Trophoblast cell (in vitro differentiated cells and primary cell): ENCODE data around the gene HTRA2.

Experiments
- DNase-seq, 2 donors: peaks; one replicate each; pipeline ENCODE4 v3.0.0-alpha.2; 2016
- H2AFZ ChIP-seq: 2 replicates; pipeline ENCODE4 v1.6.1; 2013; ENCODE audit warnings: low read length, moderate library complexity, mild to moderate bottlenecking; ENCODE audit not compliant: insufficient read depth, poor library complexity
- H2AK5ac ChIP-seq: 2 replicates; pipeline ENCODE4 v1.6.1; 2013; ENCODE audit warnings: mild to moderate bottlenecking, low read length
- H2BK120ac ChIP-seq: 2 replicates; pipeline ENCODE4 v1.6.1; 2013; ENCODE audit warnings: low read length, mild to moderate bottlenecking, moderate library complexity; ENCODE audit not compliant: insufficient read depth, poor library complexity
- H2BK12ac ChIP-seq: 2 replicates; pipeline ENCODE4 v1.6.1; 2013; ENCODE audit warnings: mild to moderate bottlenecking, low read length, moderate library complexity
- H2BK5ac ChIP-seq: 2 replicates; pipeline ENCODE4 v1.6.1; 2013; ENCODE audit warnings: low read length, low read depth, moderate library complexity, mild to moderate bottlenecking; ENCODE audit not compliant: poor library complexity
- H3K14ac ChIP-seq: 2 replicates; pipeline ENCODE4 v1.6.1; 2013; ENCODE audit warnings: mild to moderate bottlenecking, low read length
- H3K18ac ChIP-seq: 2 replicates; pipeline ENCODE4 v1.6.1; 2013; ENCODE audit warnings: mild to moderate bottlenecking, low read length
- H3K23ac ChIP-seq: 2 replicates; pipeline ENCODE4 v1.6.1; 2013; ENCODE audit warnings: low read length
- H3K27ac ChIP-seq: 2 replicates; pipeline ENCODE4 v1.5.1; 2013; ENCODE audit warnings: low read depth, mild to moderate bottlenecking, inconsistent platforms, low read length, moderate library complexity
- H3K27me3 ChIP-seq: 2 replicates; pipeline ENCODE4 v1.6.1; 2013; ENCODE audit warnings: inconsistent platforms, mild to moderate bottlenecking, low read length, moderate library complexity; ENCODE audit not compliant: insufficient read depth
- H3K36me3 ChIP-seq, 2 experiments: 1 replicate in 1 of 2; 2 replicates in 1 of 2; pipeline ENCODE4 v1.6.1; 2013; ENCODE audit warnings: low read length in 2 of 2, mild to moderate bottlenecking in 2 of 2, moderate library complexity in 1 of 2; ENCODE audit not compliant: insufficient read depth in 2 of 2, control insufficient read depth in 1 of 2
- H3K4ac ChIP-seq: 2 replicates; pipeline ENCODE4 v1.6.1; 2013; ENCODE audit warnings: low read depth, mild to moderate bottlenecking, low read length, moderate library complexity
- H3K4me1 ChIP-seq, 2 experiments: 1 replicate in 1 of 2; 2 replicates in 1 of 2; pipeline ENCODE4 v1.6.1; 2013; ENCODE audit warnings: low read length in 2 of 2, mild to moderate bottlenecking in 2 of 2, moderate library complexity in 1 of 2; ENCODE audit not compliant: insufficient read depth in 2 of 2, control insufficient read depth in 1 of 2
- H3K4me2 ChIP-seq: 2 replicates; pipeline ENCODE4 v1.6.1; 2013; ENCODE audit warnings: inconsistent platforms, mild to moderate bottlenecking, low read length, moderate library complexity
- H3K4me3 ChIP-seq: 2 replicates; pipeline ENCODE4 v1.5.1; 2013; ENCODE audit warnings: mild to moderate bottlenecking, low read depth, low read length, inconsistent platforms
- H3K79me1 ChIP-seq: one replicate; pipeline ENCODE4 v1.6.1; 2013; ENCODE audit warnings: low read length
- H3K79me2 ChIP-seq: 2 replicates; pipeline ENCODE4 v1.6.1; 2013; ENCODE audit warnings: low read length, mild to moderate bottlenecking; ENCODE audit not compliant: control insufficient read depth, insufficient read depth, poor library complexity
- H3K9ac ChIP-seq: 2 replicates; pipeline ENCODE4 v1.6.1; 2013; ENCODE audit warnings: mild to moderate bottlenecking, low read length
- H3K9me3 ChIP-seq: 2 replicates; pipeline ENCODE4 v1.6.1; 2013; ENCODE audit warnings: low read depth, mild to moderate bottlenecking, control low read depth, inconsistent platforms, low read length; ENCODE audit not compliant: insufficient read depth
- H4K12ac ChIP-seq: 2 replicates; pipeline ENCODE4 v1.6.1; 2013; ENCODE audit warnings: low read depth, mild to moderate bottlenecking, low read length, moderate library complexity
- H4K8ac ChIP-seq: 2 replicates; pipeline ENCODE4 v1.6.1; 2013; ENCODE audit warnings: low read depth, mild to moderate bottlenecking, low read length, moderate library complexity
- H4K91ac ChIP-seq: one replicate; pipeline ENCODE4 v1.6.1; 2013; ENCODE audit warnings: low read depth, mild to moderate bottlenecking, low read length, moderate library complexity
- WGBS: extraction: QIAGEN DNeasy Blood & Tissue Kit; methylation state at CpG from one replicate; pipeline ENCODE4 v1.1.7; 2013; ENCODE audit warnings: missing lambda C conversion rate; ENCODE audit not compliant: insufficient read length, insufficient coverage; ENCODE audit errors: extremely low coverage; 5-methylcytosine and 5-hydroxymethylcytosine counted together

The HTRA2 gene

GRCh38 chr2:74502720-74503505 lies 26.8 kb upstream of the HTRA2 start:
- Histone ChIP-seq H3K79me2 (peaks cover 14% of the 10 kb centered on the region), H3K9ac (no peak overlapping the region), H2BK5ac (peak overlapping the region; percentile 4), H3K79me1 (peaks cover 29% of the 10 kb centered on the region), H3K4ac (peak overlapping the region; percentile 71), H3K36me3 (peaks cover 8 to 11% of the 10 kb centered on the region in 2 experiments), H3K14ac (peak overlapping the region; percentile 86), H3K9me3 (peaks cover 4% of the 10 kb centered on the region), H3K18ac (peak overlapping the region; percentile 58), H4K91ac (peak overlapping the region; percentile 81), H3K4me2 (peak overlapping the region; percentile 87), H2AK5ac (peak overlapping the region; percentile 15), H3K27ac (no peak overlapping the region), H3K4me3 (peak overlapping the region; percentile 68), H4K12ac (peak overlapping the region; percentile 92), H2BK120ac (peak overlapping the region; percentile 70), H3K4me1 (peaks cover 32 to 35% of the 10 kb centered on the region in 2 experiments), H3K23ac (no peak overlapping the region), H2BK12ac (peak overlapping the region; percentile 10), H4K8ac (peak overlapping the region; percentile 94), H2AFZ (peak overlapping the region; percentile 61), H3K27me3 (peaks cover 60% of the 10 kb centered on the region)
- DNase-seq = peak; percentile 89
- no CpG with 5 or more reads among the region's 67 CpGs for WGBS

GRCh38 chr2:74503506-74504475 lies 25.9 kb upstream of the HTRA2 start:
- Histone ChIP-seq H4K12ac (peak overlapping the region; percentile 86), H2BK12ac (no peak overlapping the region), H3K9me3 (peaks cover 2% of the 10 kb centered on the region), H2AK5ac (peak overlapping the region; percentile 42), H3K36me3 (peaks cover 8 to 11% of the 10 kb centered on the region in 2 experiments), H3K79me2 (peaks cover 16% of the 10 kb centered on the region), H4K91ac (peak overlapping the region; percentile 81), H3K4ac (peak overlapping the region; percentile 71), H2BK120ac (peak overlapping the region; percentile 70), H3K4me3 (peak overlapping the region; percentile 4), H3K23ac (no peak overlapping the region), H3K9ac (no peak overlapping the region), H3K18ac (peak overlapping the region; percentile 28), H3K14ac (peak overlapping the region; percentile 86), H3K4me2 (peak overlapping the region; percentile 87), H4K8ac (peak overlapping the region; percentile 94), H2AFZ (peak overlapping the region; percentile 30), H3K4me1 (peaks cover 23 to 28% of the 10 kb centered on the region in 2 experiments), H2BK5ac (no peak overlapping the region), H3K27me3 (peaks cover 51% of the 10 kb centered on the region), H3K27ac (no peak overlapping the region), H3K79me1 (peaks cover 28% of the 10 kb centered on the region)
- WGBS = no CpG with 5 or more reads among the region's 45 CpGs
- DNase-seq = no peak

- peaks cover 16% of the 10 kb centered on the region for H3K79me2 ChIP-seq
- no peak overlapping the region for H3K4me2 ChIP-seq
Measured at GRCh38 chr2:74504591-74504990, 25.1 kb upstream of the HTRA2 start.

More at GRCh38 chr2:74504591-74504990, 25.1 kb upstream of the HTRA2 start:
- H2BK12ac ChIP-seq = no peak overlapping the region
- H3K4me1 ChIP-seq = peaks cover 19 to 24% of the 10 kb centered on the region in 2 experiments
- no peak overlapping the region for H4K8ac ChIP-seq
- no peak overlapping the region for H4K91ac ChIP-seq
- DNase-seq = no peak
- peaks cover 2% of the 10 kb centered on the region for H3K9me3 ChIP-seq
- WGBS = no CpG with 5 or more reads among the region's 3 CpGs
- peaks cover 28% of the 10 kb centered on the region for H3K79me1 ChIP-seq
- no peak overlapping the region for H2BK120ac ChIP-seq
- H3K27ac ChIP-seq = no peak overlapping the region
- no peak overlapping the region for H3K9ac ChIP-seq
- H3K4me3 ChIP-seq = no peak overlapping the region
- peaks cover 8 to 11% of the 10 kb centered on the region in 2 experiments for H3K36me3 ChIP-seq
- no peak overlapping the region for H3K14ac ChIP-seq
- H3K18ac ChIP-seq = no peak overlapping the region
- H3K23ac ChIP-seq = no peak overlapping the region
- no peak overlapping the region for H2AFZ ChIP-seq
- no peak overlapping the region for H4K12ac ChIP-seq
- peaks cover 43% of the 10 kb centered on the region for H3K27me3 ChIP-seq
- H3K4ac ChIP-seq = no peak overlapping the region
- no peak overlapping the region for H2BK5ac ChIP-seq
- H2AK5ac ChIP-seq = no peak overlapping the region
